Measurements from ENCODE around the gene CHTOP. TPM values are rescaled to one million over a fixed set of nuclear protein-coding genes. Genes with fewer than 3 reads are reported as not detected.
A peak's percentile ranks its signal among the peaks of the same experiment; 100 is the strongest.

The CHTOP gene
- total and polyA plus RNA-seq, 8 donors: 27.9 to 87.4 (median 35.7) TPM

GRCh38 chr1:153640861-153641260, 7.0 kb downstream of the CHTOP start:
- intact Hi-C loops (cut with DNase I): no loop called here
- Histone ChIP-seq H3K27me3 (no peaks in the 10 kb centered on the region), H3K36me3 (peaks cover 13 to 93% (median 67%) of the 10 kb centered on the region in 3 donors), H3K9me3 (no peaks in the 10 kb centered on the region), H3K27ac (no peak overlapping the region), H3K4me3 (no peak overlapping the region), H3K4me1 (peaks cover 12 to 45% (median 36%) of the 10 kb centered on the region in 3 donors)
- TF ChIP-seq, protein P1, sequence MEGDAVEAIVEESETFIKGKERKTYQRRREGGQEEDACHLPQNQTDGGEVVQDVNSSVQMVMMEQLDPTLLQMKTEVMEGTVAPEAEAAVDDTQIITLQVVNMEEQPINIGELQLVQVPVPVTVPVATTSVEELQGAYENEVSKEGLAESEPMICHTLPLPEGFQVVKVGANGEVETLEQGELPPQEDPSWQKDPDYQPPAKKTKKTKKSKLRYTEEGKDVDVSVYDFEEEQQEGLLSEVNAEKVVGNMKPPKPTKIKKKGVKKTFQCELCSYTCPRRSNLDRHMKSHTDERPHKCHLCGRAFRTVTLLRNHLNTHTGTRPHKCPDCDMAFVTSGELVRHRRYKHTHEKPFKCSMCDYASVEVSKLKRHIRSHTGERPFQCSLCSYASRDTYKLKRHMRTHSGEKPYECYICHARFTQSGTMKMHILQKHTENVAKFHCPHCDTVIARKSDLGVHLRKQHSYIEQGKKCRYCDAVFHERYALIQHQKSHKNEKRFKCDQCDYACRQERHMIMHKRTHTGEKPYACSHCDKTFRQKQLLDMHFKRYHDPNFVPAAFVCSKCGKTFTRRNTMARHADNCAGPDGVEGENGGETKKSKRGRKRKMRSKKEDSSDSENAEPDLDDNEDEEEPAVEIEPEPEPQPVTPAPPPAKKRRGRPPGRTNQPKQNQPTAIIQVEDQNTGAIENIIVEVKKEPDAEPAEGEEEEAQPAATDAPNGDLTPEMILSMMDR (IDR thresholded peaks at IDR 0.05): no peak
- no peak for DNase-seq
- no peak for ATAC-seq
- FAIRE-seq: no peak
- WGBS, 2 donors: 52 to 65% methylated on average over 6 of the region's 6 CpGs

DNA sequence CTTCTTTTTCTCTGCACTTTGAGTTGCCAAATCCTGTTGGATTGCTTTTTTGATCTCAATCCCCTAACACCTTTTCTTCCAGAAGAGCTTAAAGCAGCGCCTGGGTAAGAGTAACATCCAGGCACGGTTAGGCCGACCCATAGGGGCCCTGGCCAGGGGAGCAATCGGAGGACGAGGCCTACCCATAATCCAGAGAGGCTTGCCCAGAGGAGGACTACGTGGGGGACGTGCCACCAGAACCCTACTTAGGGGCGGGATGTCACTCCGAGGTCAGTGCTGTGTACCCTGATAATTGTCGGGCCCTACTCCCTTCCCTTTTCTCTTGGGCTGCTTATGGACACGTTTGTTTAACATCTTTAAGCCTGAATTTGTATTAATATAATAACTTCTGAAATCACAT, 8.3 kb downstream of the CHTOP start:
- Histone ChIP-seq H3K4me3 (no peak overlapping the region), H3K36me3 (peaks cover 13 to 84% (median 65%) of the 10 kb centered on the region in 3 donors), H3K4me1 (peaks cover 6 to 32% (median 24%) of the 10 kb centered on the region in 3 donors), H3K27me3 (no peaks in the 10 kb centered on the region), H3K27ac (no peak overlapping the region), H3K9me3 (no peaks in the 10 kb centered on the region)
- FAIRE-seq (no peak), DNase-seq (peak in 1 of 6 donors; percentile 44), ATAC-seq (no peak)
- TF ChIP-seq, protein P1 (IDR thresholded peaks at IDR 0.05): no peak
- intact Hi-C loops (cut with DNase I): no loop called here
- 80 to 87% methylated on average over 11 of the region's 11 CpGs for WGBS, 2 donors

GRCh38 chr1:153643100-153643499, 9.2 kb downstream of the CHTOP start:
- no peak overlapping the region for H3K4me3 ChIP-seq
- H3K27me3 ChIP-seq: no peaks in the 10 kb centered on the region
- peaks cover 13 to 76% (median 65%) of the 10 kb centered on the region in 3 donors for H3K36me3 ChIP-seq
- peaks cover 3 to 26% (median 17%) of the 10 kb centered on the region in 3 donors for H3K4me1 ChIP-seq
- peak in 1 of 6 donors; percentile 45 for DNase-seq
- no peak for ATAC-seq
- H3K9me3 ChIP-seq: no peaks in the 10 kb centered on the region
- intact Hi-C loops (cut with DNase I): no loop called here
- WGBS, 2 donors: 89 to 91% methylated on average over 11 of the region's 11 CpGs
- no peak for FAIRE-seq
- H3K27ac ChIP-seq: peak overlapping the region in 1 of 4 donors; percentile 2
- TF ChIP-seq, protein P1 (IDR thresholded peaks at IDR 0.05): no peak

DNA sequence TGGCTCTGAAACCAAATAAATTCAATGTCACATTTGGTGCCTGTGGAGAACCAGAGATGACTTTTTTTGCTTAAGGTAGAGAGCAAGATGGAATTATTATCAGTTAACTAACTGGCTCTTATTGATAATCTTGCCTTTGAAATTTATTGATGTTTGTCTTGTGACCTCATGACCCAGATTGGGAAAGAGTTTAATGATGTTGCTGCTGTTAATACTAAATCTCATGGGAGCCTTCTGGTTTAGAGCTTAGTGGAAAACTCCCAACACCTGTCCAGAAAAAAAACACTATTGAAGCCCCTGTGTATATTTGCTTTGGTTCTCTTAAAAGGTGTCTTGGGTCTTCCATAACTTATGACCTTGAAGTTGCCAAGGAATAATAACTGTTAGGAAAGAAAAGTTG, 9.9 kb downstream of the CHTOP start:
- Histone ChIP-seq H3K27me3 (no peaks in the 10 kb centered on the region), H3K36me3 (peaks cover 13 to 69% (median 60%) of the 10 kb centered on the region in 3 donors), H3K27ac (no peak overlapping the region), H3K4me1 (peaks cover 6 to 30% (median 18%) of the 10 kb centered on the region in 3 donors), H3K9me3 (no peaks in the 10 kb centered on the region), H3K4me3 (no peak overlapping the region)
- FAIRE-seq (no peak), ATAC-seq (no peak), DNase-seq (no peak)
- TF ChIP-seq, protein P1 (IDR thresholded peaks at IDR 0.05): no peak
- intact Hi-C loops (cut with DNase I): no loop called here

DNA sequence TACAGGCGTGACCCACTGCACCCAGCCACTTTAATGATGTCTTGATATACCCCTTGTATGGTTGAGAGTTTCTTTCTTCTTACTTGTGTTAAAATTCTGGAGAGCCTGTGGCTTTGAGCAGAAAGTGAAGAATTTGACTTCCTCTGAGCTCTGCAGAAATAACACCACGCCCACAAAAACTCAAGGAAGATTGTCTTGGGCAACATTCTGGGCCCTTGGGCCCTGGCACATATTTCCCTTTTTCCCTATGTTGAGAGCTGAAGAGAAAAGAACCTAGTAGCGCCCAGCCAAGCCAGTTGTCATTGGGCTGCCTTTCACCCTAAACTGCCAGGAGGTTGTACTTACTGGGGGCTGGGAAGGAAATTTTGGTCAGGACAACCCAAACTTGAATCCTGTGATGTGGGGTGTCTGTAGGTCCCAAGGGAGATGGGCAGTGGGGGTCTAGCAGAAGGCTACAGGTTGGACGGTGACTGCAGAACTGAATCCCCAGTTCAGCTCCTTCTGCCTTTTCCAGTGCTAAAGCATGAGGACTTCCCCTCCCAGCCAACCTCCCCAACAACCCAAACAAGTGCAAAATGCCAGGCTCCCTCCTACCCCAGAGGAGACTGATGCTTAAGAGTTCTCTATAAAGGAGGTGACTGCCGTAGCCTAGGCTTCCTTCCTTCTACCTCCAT, 12.9 kb downstream of the CHTOP start:
- ATAC-seq (no peak), DNase-seq (peak in 1 of 6 donors; percentile 11), FAIRE-seq (no peak)
- TF ChIP-seq, protein P1 (IDR thresholded peaks at IDR 0.05): no peak
- H3K4me3 ChIP-seq: no peak overlapping the region
- H3K27me3 ChIP-seq: no peaks in the 10 kb centered on the region
- WGBS, 2 donors: 93 to 97% methylated on average over 5 of the region's 5 CpGs
- intact Hi-C loops (cut with DNase I): no loop called here
- peaks cover 21 to 36% (median 36%) of the 10 kb centered on the region in 3 donors for H3K4me1 ChIP-seq
- H3K36me3 ChIP-seq: peaks cover 10 to 39% (median 33%) of the 10 kb centered on the region in 3 donors
- H3K27ac ChIP-seq: peak overlapping the region in 1 of 4 donors; percentile 13
- no peaks in the 10 kb centered on the region for H3K9me3 ChIP-seq
